Natural killer cell (primary cell): ENCODE measurements around the gene RPGRIP1. TPM values are rescaled to one million over a fixed set of nuclear protein-coding genes. Genes with fewer than 3 reads are reported as not detected.

Experiments
- ATAC-seq, 3 donors: fragments of 150-1000 bp in 2 of 3; fragments of 200-7000 bp in 1 of 3; cut with Tn5 transposase; 1 replicate in 1 of 3; 2 replicates in 2 of 3; pipeline ENCODE4 v1.10.0; 2021; ENCODE audit warnings: mild to moderate bottlenecking in 2 of 3, moderate library complexity in 2 of 3
- DNase-seq, 2 donors: peaks; one replicate each; pipeline versions ENCODE4 v3.0.0 to v3.0.0-alpha.2; 2013 to 2021; ENCODE audit warnings: mixed read lengths in 1 of 2
- H3K27ac ChIP-seq: one replicate; pipeline ENCODE4 v1.5.1; 2013; ENCODE audit warnings: mild to moderate bottlenecking, low read length
- H3K27me3 ChIP-seq: one replicate; pipeline ENCODE4 v1.6.1; 2013; ENCODE audit warnings: low read length; ENCODE audit not compliant: control insufficient read depth, insufficient read depth
- H3K36me3 ChIP-seq: one replicate; pipeline ENCODE4 v1.6.1; 2013; ENCODE audit warnings: low read length; ENCODE audit not compliant: control insufficient read depth, insufficient read depth
- H3K4me1 ChIP-seq: one replicate; pipeline ENCODE4 v1.6.1; 2013; ENCODE audit warnings: low read length; ENCODE audit not compliant: control insufficient read depth, insufficient read depth
- H3K4me3 ChIP-seq: one replicate; pipeline ENCODE4 v1.5.1; 2013; ENCODE audit warnings: low read length
- H3K9me3 ChIP-seq: one replicate; pipeline ENCODE4 v1.6.1; 2013; ENCODE audit warnings: low read length; ENCODE audit not compliant: control insufficient read depth, insufficient read depth
- H3K27ac Mint-ChIP-seq, 2 donors: one replicate each; pipeline ENCODE4 v1.8.0; 2022; ENCODE audit warnings: mild to moderate bottlenecking in 2 of 2, mixed read lengths in 2 of 2, moderate library complexity in 1 of 2
- H3K27me3 Mint-ChIP-seq, 2 donors: one replicate each; pipeline ENCODE4 v1.8.0; 2022; ENCODE audit warnings: low read depth in 2 of 2, mixed read lengths in 2 of 2
- H3K36me3 Mint-ChIP-seq: one replicate; pipeline ENCODE4 v1.8.0; 2022; ENCODE audit warnings: mixed read lengths
- H3K4me1 Mint-ChIP-seq, 2 donors: one replicate each; pipeline ENCODE4 v1.8.0; 2022; ENCODE audit warnings: mixed read lengths in 2 of 2
- H3K4me3 Mint-ChIP-seq: one replicate; pipeline ENCODE4 v1.8.0; 2022; ENCODE audit warnings: mild to moderate bottlenecking, moderate library complexity, mixed read lengths
- H3K9me3 Mint-ChIP-seq, 2 donors: one replicate each; pipeline ENCODE4 v1.8.0; 2022; ENCODE audit warnings: mixed read lengths in 2 of 2
- CTCF ChIP-seq: fragments of 200-600 bp; IDR thresholded peaks from one replicate; pipeline ENCODE4 v1.8.0; 2022; ENCODE audit warnings: antibody characterized with exemption
- WGBS: methylation state at CpG from one replicate; pipeline ENCODE4 v1.1.7; 2013; ENCODE audit warnings: missing lambda C conversion rate; ENCODE audit not compliant: insufficient coverage; 5-methylcytosine and 5-hydroxymethylcytosine counted together
- intact Hi-C: fragments of 100-400 bp; cut with micrococcal nuclease; formaldehyde crosslinking; loops from one replicate; pipeline ENCODE4 v1.14.2; 2022
- total RNA-seq, 4 donors: library from RNA; stranded (reverse); fragments of 120-200 nt in 1 of 4; gene quantifications; one replicate each; pipeline versions ENCODE4 v1.2.3 to v1.2.4, GENCODE V29; 2013 to 2022

The RPGRIP1 gene
- total RNA-seq, 3 donors from 2014 or later (not counting 1 experiment from before 2014, with no cell fraction given), result 0.68 to 0.85 TPM; not detected in 1

DNA sequence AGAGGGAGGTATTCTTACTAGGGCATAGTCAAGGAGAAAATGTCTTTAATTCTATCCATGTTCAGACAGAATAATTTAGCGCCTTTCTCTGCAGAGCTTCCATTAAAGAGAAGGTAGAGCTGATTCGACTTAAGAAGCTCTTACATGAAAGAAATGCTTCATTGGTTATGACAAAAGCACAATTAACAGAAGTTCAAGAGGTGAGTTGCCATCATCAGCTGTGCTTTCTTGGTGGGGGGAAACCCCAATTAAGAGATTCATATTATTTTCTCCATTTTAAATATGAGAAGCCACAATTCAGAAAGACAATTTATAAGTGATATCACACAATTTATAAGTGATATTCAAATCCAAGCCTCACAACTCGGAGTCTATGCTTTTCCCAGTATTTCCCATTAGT, 27.8 kb downstream of the RPGRIP1 start:
- Histone ChIP-seq H3K36me3 (no peaks in the 10 kb centered on the region), H3K27ac (no peak overlapping the region), H3K27me3 (no peaks in the 10 kb centered on the region), H3K9me3 (no peaks in the 10 kb centered on the region), H3K4me3 (no peak overlapping the region), H3K4me1 (peaks cover 12% of the 10 kb centered on the region)
- Mint-ChIP-seq H3K27ac (peak overlapping the region; percentile 53 to 77), H3K9me3 (no peaks in the 10 kb centered on the region), H3K4me3 (peak overlapping the region; percentile 79), H3K4me1 (peaks cover 16 to 25% of the 10 kb centered on the region in 2 donors), H3K27me3 (no peaks in the 10 kb centered on the region), H3K36me3 (no peaks in the 10 kb centered on the region)
- intact Hi-C loops, result loop anchor here (1.0 kb wide), 1 partner anchor 38 kb away; the partner anchor contains the start of gene HNRNPC
- TF ChIP-seq CTCF, result no peak
- DNase-seq (peak in 1 of 2 donors; percentile 23), ATAC-seq (no peak)
- WGBS, result 64% methylated on average over 2 of the region's 3 CpGs

DNA sequence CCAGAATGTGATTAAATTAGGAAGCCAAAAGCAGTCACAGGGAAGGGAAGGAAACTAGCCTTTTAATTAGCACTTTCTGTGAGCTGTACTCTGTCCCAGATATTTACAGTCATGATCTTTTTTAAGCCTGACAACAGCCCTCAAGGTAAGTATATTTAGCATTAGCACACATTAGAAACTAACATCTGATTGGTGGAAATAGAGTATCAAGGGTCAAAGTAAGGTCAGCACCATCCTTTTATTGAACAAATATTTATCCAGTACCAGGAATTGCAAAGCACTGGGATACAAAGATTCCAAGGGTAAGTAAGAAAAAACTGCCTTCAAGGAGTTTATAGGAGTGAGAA, 28.2 kb downstream of the RPGRIP1 start:
- Mint-ChIP-seq H3K27ac (peak overlapping the region; percentile 53 to 77), H3K27me3 (no peaks in the 10 kb centered on the region), H3K36me3 (no peaks in the 10 kb centered on the region), H3K4me3 (peak overlapping the region; percentile 79), H3K4me1 (peaks cover 16 to 25% of the 10 kb centered on the region in 2 donors), H3K9me3 (no peaks in the 10 kb centered on the region)
- no peak for TF ChIP-seq CTCF
- Histone ChIP-seq H3K36me3 (no peaks in the 10 kb centered on the region), H3K9me3 (no peaks in the 10 kb centered on the region), H3K4me1 (peaks cover 12% of the 10 kb centered on the region), H3K4me3 (peak overlapping the region; percentile 31), H3K27me3 (peaks cover 2% of the 10 kb centered on the region), H3K27ac (peak overlapping the region; percentile 69)
- ATAC-seq (no peak), DNase-seq (no peak)
- intact Hi-C loops, result loop anchor here (1.0 kb wide), 1 partner anchor 39 kb away; the partner anchor contains the start of gene HNRNPC

DNA sequence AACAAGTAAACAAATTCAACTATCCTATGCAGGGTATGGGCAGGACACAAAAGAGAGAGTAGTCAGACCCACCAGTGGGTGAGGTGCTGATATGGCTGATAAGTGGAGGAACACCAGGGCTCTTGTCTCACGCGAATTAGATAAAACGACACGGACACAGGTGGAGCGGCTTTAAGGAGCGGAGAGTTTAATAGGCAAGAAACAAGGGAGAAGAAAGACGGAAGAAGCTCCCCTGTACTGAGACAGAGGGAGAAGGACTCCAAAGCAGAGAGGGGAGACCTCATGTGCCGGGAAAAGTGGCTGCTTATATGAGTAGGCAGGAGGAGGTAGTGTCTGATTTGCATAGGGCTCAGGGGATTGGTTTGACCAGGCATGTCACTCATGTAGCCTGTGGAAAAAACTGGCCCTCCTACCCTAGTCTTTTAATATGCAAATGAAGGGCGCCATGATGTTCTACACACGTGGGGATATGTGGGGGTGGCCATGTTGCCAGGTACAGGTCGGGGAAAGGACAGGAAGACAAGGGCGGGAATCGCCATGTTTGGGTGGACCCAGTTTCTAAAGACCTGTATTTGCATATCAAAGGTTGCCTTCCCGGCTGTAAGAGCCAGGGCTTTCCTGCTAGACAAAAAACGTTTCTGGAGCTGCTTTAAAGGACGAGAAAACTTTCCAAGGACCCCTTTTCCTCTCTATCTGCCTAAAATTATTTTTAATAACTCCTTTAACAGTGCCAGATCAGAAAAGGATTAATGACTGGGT, 28.8 kb downstream of the RPGRIP1 start:
- intact Hi-C loops, result loop anchor here (1.0 kb wide), 1 partner anchor 39 kb away; the partner anchor contains the start of gene HNRNPC
- ATAC-seq, result peak; percentile 88 to 92 (median 91)
- peak overlapping the region; percentile 79 for H3K4me3 Mint-ChIP-seq
- H3K27me3 Mint-ChIP-seq, result no peaks in the 10 kb centered on the region
- H3K9me3 Mint-ChIP-seq, result no peaks in the 10 kb centered on the region
- 6% methylated on average over 16 of the region's 16 CpGs for WGBS
- peaks cover 2% of the 10 kb centered on the region for H3K27me3 ChIP-seq
- H3K36me3 Mint-ChIP-seq, result no peaks in the 10 kb centered on the region
- H3K9me3 ChIP-seq, result no peaks in the 10 kb centered on the region
- no peak for TF ChIP-seq CTCF
- H3K27ac Mint-ChIP-seq, result peak overlapping the region; percentile 53 to 77
- peaks cover 16 to 25% of the 10 kb centered on the region in 2 donors for H3K4me1 Mint-ChIP-seq
- DNase-seq, result peak; percentile 51 to 86
- H3K36me3 ChIP-seq, result no peaks in the 10 kb centered on the region
- peak overlapping the region; percentile 69 for H3K27ac ChIP-seq
- H3K4me1 ChIP-seq, result peaks cover 12% of the 10 kb centered on the region
- peak overlapping the region; percentile 40 for H3K4me3 ChIP-seq
